Measurements from ENCODE around the gene ZNF532. TPM values are rescaled to one million over a fixed set of nuclear protein-coding genes. Genes with fewer than 3 reads are reported as not detected.

Gene ZNF532
- total and polyA plus RNA-seq, 9 of the 15 experiments (the other 6 are each of a cell fraction or from before 2014, with no cell fraction given), result 0.42 TPM; not detected in 8

GRCh38 chr18:58993260-58993659 is 128.6 kb downstream of the ZNF532 start:
- CTCF ChIA-PET (ENCODE audit: low intra/inter-chr PET ratio), result no interaction called here
- intact Hi-C loops (cut with micrococcal nuclease) (no loop called here), in situ Hi-C loops (cut with MboI) (no loop called here)
- Histone ChIP-seq H3K79me2 (ENCODE audit: control insufficient read depth, insufficient read depth, low read length) (no peaks in the 10 kb centered on the region), H3K4me2 (ENCODE audit: insufficient read depth, low read length) (no peak overlapping the region), H4K20me1 (replicated peaks; ENCODE audit: control insufficient read depth, insufficient read depth, low read length) (no peaks in the 10 kb centered on the region), H3K9me1 (ENCODE audit: control insufficient read depth, insufficient read depth, low read length) (no peaks in the 10 kb centered on the region), H2AFZ (ENCODE audit: low read depth, low read length) (no peak overlapping the region), H3K4me1 (replicated peaks in 1 of 2; ENCODE audit: control insufficient read depth in 2 of 2, insufficient read depth in 2 of 2, low read length in 2 of 2) (no peaks in the 10 kb centered on the region), H3K36me3 (ENCODE audit: control insufficient read depth, insufficient read depth, low read length) (no peaks in the 10 kb centered on the region), H3K27ac (ENCODE audit: extremely low read depth, low read depth, low read length) (no peak overlapping the region), H3K9me3 (replicated peaks; ENCODE audit: control insufficient read depth, insufficient read depth, low read depth, low read length) (no peaks in the 10 kb centered on the region), H3K27me3 (ENCODE audit: control insufficient read depth in 2 of 2, insufficient read depth in 2 of 2, low read length in 2 of 2) (no peaks in the 10 kb centered on the region; a peak in 1 of 5 replicates), H3K9ac (ENCODE audit: insufficient read depth in 1 of 2, low read depth in 2 of 2, low read length in 2 of 2) (no peak overlapping the region), H3K4me3 (no peak overlapping the region)
- no peak for TF ChIP-seq ZSCAN32 (CRISPR knock-in tag; IDR thresholded peaks at IDR 0.05)
- TF ChIP-seq, protein P1, sequence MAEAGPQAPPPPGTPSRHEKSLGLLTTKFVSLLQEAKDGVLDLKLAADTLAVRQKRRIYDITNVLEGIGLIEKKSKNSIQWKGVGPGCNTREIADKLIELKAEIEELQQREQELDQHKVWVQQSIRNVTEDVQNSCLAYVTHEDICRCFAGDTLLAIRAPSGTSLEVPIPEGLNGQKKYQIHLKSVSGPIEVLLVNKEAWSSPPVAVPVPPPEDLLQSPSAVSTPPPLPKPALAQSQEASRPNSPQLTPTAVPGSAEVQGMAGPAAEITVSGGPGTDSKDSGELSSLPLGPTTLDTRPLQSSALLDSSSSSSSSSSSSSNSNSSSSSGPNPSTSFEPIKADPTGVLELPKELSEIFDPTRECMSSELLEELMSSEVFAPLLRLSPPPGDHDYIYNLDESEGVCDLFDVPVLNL (CRISPR knock-in tag; IDR thresholded peaks at IDR 0.05; ENCODE audit: low read depth), result no peak
- TF ChIP-seq ZNF174 (CRISPR knock-in tag; IDR thresholded peaks at IDR 0.05), result no peak
- no peak for TF ChIP-seq CHD4 (IDR thresholded peaks at IDR 0.05; ENCODE audit: insufficient read depth, insufficient replicate concordance, low read depth, low read length, poor library complexity, severe bottlenecking)
- TF ChIP-seq ZNF408 (CRISPR knock-in tag; IDR thresholded peaks at IDR 0.05; ENCODE audit: low read depth), result no peak
- TF ChIP-seq TAF9B (IDR thresholded peaks at IDR 0.05; ENCODE audit: partially characterized antibody), result no peak
- TF ChIP-seq PREB (CRISPR knock-in tag; IDR thresholded peaks at IDR 0.05), result no peak
- TF ChIP-seq RFX5 (IDR thresholded peaks at IDR 0.05; ENCODE audit: low read depth, low read length), result no peak
- no peak for TF ChIP-seq HMGN3 (IDR thresholded peaks at IDR 0.05; ENCODE audit: borderline replicate concordance, extremely low read depth, insufficient read length, low read depth, low read length)
- POLR2A ChIA-PET, result no interaction called here
- FAIRE-seq (no peak), ATAC-seq (no peak), DNase-seq (ENCODE audit: extremely low read depth in 1 of 4, low spot score in 3 of 4) (no peak)
- WGBS (ENCODE audit: insufficient coverage, low coverage, missing lambda C conversion rate), result 0% methylated on average over 4 of the region's 4 CpGs
- no TSS peak for BruUV-seq (replicated peaks)
